Trophoblast cell (in vitro differentiated cells and primary cell): ENCODE measurements around the gene EPN1.

Experiments
- DNase-seq, 2 donors: peaks; one replicate each; pipeline ENCODE4 v3.0.0-alpha.2; 2016
- H2AFZ ChIP-seq: 2 replicates; pipeline ENCODE4 v1.6.1; 2013; ENCODE audit warnings: low read length, moderate library complexity, mild to moderate bottlenecking; ENCODE audit not compliant: insufficient read depth, poor library complexity
- H2AK5ac ChIP-seq: 2 replicates; pipeline ENCODE4 v1.6.1; 2013; ENCODE audit warnings: mild to moderate bottlenecking, low read length
- H2BK120ac ChIP-seq: 2 replicates; pipeline ENCODE4 v1.6.1; 2013; ENCODE audit warnings: low read length, mild to moderate bottlenecking, moderate library complexity; ENCODE audit not compliant: insufficient read depth, poor library complexity
- H2BK12ac ChIP-seq: 2 replicates; pipeline ENCODE4 v1.6.1; 2013; ENCODE audit warnings: mild to moderate bottlenecking, low read length, moderate library complexity
- H2BK5ac ChIP-seq: 2 replicates; pipeline ENCODE4 v1.6.1; 2013; ENCODE audit warnings: low read length, low read depth, moderate library complexity, mild to moderate bottlenecking; ENCODE audit not compliant: poor library complexity
- H3K14ac ChIP-seq: 2 replicates; pipeline ENCODE4 v1.6.1; 2013; ENCODE audit warnings: mild to moderate bottlenecking, low read length
- H3K18ac ChIP-seq: 2 replicates; pipeline ENCODE4 v1.6.1; 2013; ENCODE audit warnings: mild to moderate bottlenecking, low read length
- H3K23ac ChIP-seq: 2 replicates; pipeline ENCODE4 v1.6.1; 2013; ENCODE audit warnings: low read length
- H3K27ac ChIP-seq: 2 replicates; pipeline ENCODE4 v1.5.1; 2013; ENCODE audit warnings: low read depth, mild to moderate bottlenecking, inconsistent platforms, low read length, moderate library complexity
- H3K27me3 ChIP-seq: 2 replicates; pipeline ENCODE4 v1.6.1; 2013; ENCODE audit warnings: inconsistent platforms, mild to moderate bottlenecking, low read length, moderate library complexity; ENCODE audit not compliant: insufficient read depth
- H3K36me3 ChIP-seq, 2 experiments: 1 replicate in 1 of 2; 2 replicates in 1 of 2; pipeline ENCODE4 v1.6.1; 2013; ENCODE audit warnings: low read length in 2 of 2, mild to moderate bottlenecking in 2 of 2, moderate library complexity in 1 of 2; ENCODE audit not compliant: insufficient read depth in 2 of 2, control insufficient read depth in 1 of 2
- H3K4ac ChIP-seq: 2 replicates; pipeline ENCODE4 v1.6.1; 2013; ENCODE audit warnings: low read depth, mild to moderate bottlenecking, low read length, moderate library complexity
- H3K4me1 ChIP-seq, 2 experiments: 1 replicate in 1 of 2; 2 replicates in 1 of 2; pipeline ENCODE4 v1.6.1; 2013; ENCODE audit warnings: low read length in 2 of 2, mild to moderate bottlenecking in 2 of 2, moderate library complexity in 1 of 2; ENCODE audit not compliant: insufficient read depth in 2 of 2, control insufficient read depth in 1 of 2
- H3K4me2 ChIP-seq: 2 replicates; pipeline ENCODE4 v1.6.1; 2013; ENCODE audit warnings: inconsistent platforms, mild to moderate bottlenecking, low read length, moderate library complexity
- H3K4me3 ChIP-seq: 2 replicates; pipeline ENCODE4 v1.5.1; 2013; ENCODE audit warnings: mild to moderate bottlenecking, low read depth, low read length, inconsistent platforms
- H3K79me1 ChIP-seq: one replicate; pipeline ENCODE4 v1.6.1; 2013; ENCODE audit warnings: low read length
- H3K79me2 ChIP-seq: 2 replicates; pipeline ENCODE4 v1.6.1; 2013; ENCODE audit warnings: low read length, mild to moderate bottlenecking; ENCODE audit not compliant: control insufficient read depth, insufficient read depth, poor library complexity
- H3K9ac ChIP-seq: 2 replicates; pipeline ENCODE4 v1.6.1; 2013; ENCODE audit warnings: mild to moderate bottlenecking, low read length
- H3K9me3 ChIP-seq: 2 replicates; pipeline ENCODE4 v1.6.1; 2013; ENCODE audit warnings: low read depth, mild to moderate bottlenecking, control low read depth, inconsistent platforms, low read length; ENCODE audit not compliant: insufficient read depth
- H4K12ac ChIP-seq: 2 replicates; pipeline ENCODE4 v1.6.1; 2013; ENCODE audit warnings: low read depth, mild to moderate bottlenecking, low read length, moderate library complexity
- H4K8ac ChIP-seq: 2 replicates; pipeline ENCODE4 v1.6.1; 2013; ENCODE audit warnings: low read depth, mild to moderate bottlenecking, low read length, moderate library complexity
- H4K91ac ChIP-seq: one replicate; pipeline ENCODE4 v1.6.1; 2013; ENCODE audit warnings: low read depth, mild to moderate bottlenecking, low read length, moderate library complexity
- WGBS: extraction: QIAGEN DNeasy Blood & Tissue Kit; methylation state at CpG from one replicate; pipeline ENCODE4 v1.1.7; 2013; ENCODE audit warnings: missing lambda C conversion rate; ENCODE audit not compliant: insufficient read length, insufficient coverage; ENCODE audit errors: extremely low coverage; 5-methylcytosine and 5-hydroxymethylcytosine counted together

The EPN1 gene

DNA sequence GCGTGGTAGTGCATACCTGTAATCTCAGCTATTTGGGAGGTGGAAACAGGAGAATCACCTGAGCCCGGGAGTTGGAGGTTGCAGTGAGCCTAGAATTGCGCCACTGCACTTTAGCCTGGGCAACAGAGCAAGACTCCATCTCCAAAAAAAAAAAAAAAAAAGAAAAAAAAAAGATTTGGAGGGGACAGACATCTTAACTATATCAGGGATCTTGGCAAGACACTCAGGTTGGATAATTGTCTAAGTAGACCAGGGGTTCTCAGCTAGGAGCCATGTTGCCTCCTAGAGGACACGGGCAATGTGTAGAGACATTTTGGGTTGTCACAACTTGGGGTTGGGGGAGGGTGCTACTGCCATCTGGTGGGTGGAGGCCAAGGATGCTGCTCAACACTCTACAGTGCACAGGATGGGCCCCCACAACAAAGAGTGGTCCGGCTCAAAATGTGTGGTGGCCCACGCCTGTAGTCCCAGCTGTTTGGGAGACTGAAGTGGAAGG lies 36.1 kb upstream of the EPN1 start:
- no peak overlapping the region for H2AK5ac ChIP-seq
- no peak overlapping the region for H3K18ac ChIP-seq
- H2AFZ ChIP-seq, result no peak overlapping the region
- no peak overlapping the region for H4K8ac ChIP-seq
- no peak overlapping the region for H3K4ac ChIP-seq
- WGBS, result no CpG with 5 or more reads among the region's 6 CpGs
- DNase-seq, result peak in 1 of 2 donors; percentile 43
- no peak overlapping the region for H3K4me2 ChIP-seq
- H3K9me3 ChIP-seq, result no peaks in the 10 kb centered on the region
- H2BK5ac ChIP-seq, result no peak overlapping the region
- H3K79me1 ChIP-seq, result peaks cover 25% of the 10 kb centered on the region
- no peak overlapping the region for H2BK12ac ChIP-seq
- H3K4me3 ChIP-seq, result no peak overlapping the region
- H4K91ac ChIP-seq, result no peak overlapping the region
- H3K79me2 ChIP-seq, result peaks cover 25% of the 10 kb centered on the region
- H3K27ac ChIP-seq, result no peak overlapping the region
- peaks cover 24 to 31% of the 10 kb centered on the region in 2 experiments for H3K4me1 ChIP-seq
- peaks cover 4 to 7% of the 10 kb centered on the region in 2 experiments for H3K36me3 ChIP-seq
- no peak overlapping the region for H3K9ac ChIP-seq
- H3K14ac ChIP-seq, result no peak overlapping the region
- H3K23ac ChIP-seq, result no peak overlapping the region
- no peak overlapping the region for H2BK120ac ChIP-seq
- H4K12ac ChIP-seq, result peak overlapping the region; percentile 33
- H3K27me3 ChIP-seq, result no peaks in the 10 kb centered on the region

DNA sequence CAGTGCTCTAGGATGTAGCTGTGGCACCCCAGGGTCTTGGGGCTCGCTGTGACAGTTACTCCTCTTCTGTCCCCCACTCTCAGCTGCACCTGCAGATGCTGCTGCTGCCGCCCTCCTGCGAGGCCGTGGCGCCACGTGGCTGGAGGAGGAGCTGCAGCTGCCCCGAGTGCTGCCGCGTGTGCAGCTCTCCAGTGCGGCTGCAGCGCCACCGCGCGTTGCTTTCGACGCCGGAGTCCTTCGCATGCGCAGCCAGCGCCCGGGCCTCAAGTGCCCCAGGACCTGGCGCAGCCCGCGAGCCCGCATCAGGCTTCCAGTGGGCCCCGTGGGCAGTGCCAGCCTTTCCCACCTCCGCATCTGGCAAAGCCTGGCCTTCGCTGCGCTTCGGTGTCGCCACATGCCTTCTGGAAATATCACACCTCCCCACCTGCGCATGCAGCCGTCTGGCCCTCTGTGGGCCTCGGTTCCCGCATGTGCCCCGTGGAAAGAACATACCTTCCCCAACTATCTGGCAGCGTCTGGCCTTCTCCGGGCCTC lies 34.9 kb upstream of the EPN1 start:
- peak overlapping the region; percentile 91 for H2AK5ac ChIP-seq
- H3K4me1 ChIP-seq, result peaks cover 25 to 33% of the 10 kb centered on the region in 2 experiments
- H3K18ac ChIP-seq, result peak overlapping the region; percentile 79
- H3K9me3 ChIP-seq, result no peaks in the 10 kb centered on the region
- H4K91ac ChIP-seq, result peak overlapping the region; percentile 82
- peak overlapping the region; percentile 73 for H2AFZ ChIP-seq
- H3K9ac ChIP-seq, result peak overlapping the region; percentile 6
- H3K27me3 ChIP-seq, result no peaks in the 10 kb centered on the region
- peaks cover 23% of the 10 kb centered on the region for H3K79me1 ChIP-seq
- H3K23ac ChIP-seq, result no peak overlapping the region
- peak overlapping the region; percentile 85 for H3K14ac ChIP-seq
- peak overlapping the region; percentile 97 for H3K4me2 ChIP-seq
- peak overlapping the region; percentile 4 for H3K4ac ChIP-seq
- H3K4me3 ChIP-seq, result peak overlapping the region; percentile 73
- peak overlapping the region; percentile 85 for H4K12ac ChIP-seq
- peak overlapping the region; percentile 81 for H2BK5ac ChIP-seq
- H2BK12ac ChIP-seq, result no peak overlapping the region
- H2BK120ac ChIP-seq, result no peak overlapping the region
- WGBS, result no CpG with 5 or more reads among the region's 38 CpGs
- peak; percentile 67 to 69 for DNase-seq
- peaks cover 28% of the 10 kb centered on the region for H3K79me2 ChIP-seq
- H3K36me3 ChIP-seq, result peaks cover 11 to 15% of the 10 kb centered on the region in 2 experiments
- peak overlapping the region; percentile 85 for H4K8ac ChIP-seq
- H3K27ac ChIP-seq, result peak overlapping the region; percentile 90

DNA sequence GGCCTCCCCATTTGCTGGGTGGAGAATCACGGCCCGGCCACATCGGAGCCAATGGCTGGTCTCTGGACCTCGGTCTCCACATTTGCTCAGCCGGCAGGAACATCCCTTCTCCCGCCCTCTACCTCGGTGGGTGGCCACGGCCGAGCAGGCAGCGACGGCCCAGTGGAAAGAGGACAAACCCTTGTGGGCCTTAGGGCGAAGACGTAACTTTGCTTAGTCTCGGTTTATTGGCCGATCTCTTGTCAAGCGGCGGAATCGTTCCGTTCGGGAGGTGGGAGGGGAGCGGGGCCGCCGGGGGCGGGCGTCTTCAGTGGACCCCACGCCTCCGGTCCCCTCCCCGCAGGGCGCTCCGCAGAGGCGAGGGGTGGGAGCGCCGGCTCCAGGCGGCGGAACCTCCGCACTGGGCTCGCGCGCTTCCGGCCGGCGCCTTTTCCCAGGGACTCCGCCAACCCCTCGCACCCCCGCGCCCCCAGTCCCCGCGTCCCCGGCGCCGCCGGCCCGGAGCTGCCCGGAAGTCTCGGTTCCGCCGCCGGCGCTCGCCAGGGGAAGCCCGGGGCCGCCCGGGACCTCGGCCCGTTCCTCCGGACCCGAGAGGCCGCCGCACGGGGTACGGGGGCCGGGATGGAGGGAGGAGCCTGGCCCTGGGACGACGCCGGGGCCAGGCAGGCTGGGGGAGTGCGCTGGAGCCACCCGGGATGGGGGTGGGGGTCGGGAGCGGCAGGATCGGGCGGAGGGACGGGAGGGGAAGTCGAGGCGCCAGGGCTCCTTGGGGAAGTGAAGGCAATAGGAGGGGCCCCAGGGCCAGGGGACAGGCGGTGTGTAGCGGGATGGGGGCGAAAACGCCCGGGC lies 34.2 kb upstream of the EPN1 start, which contains the start of gene ZNF580:
Gene ZNF580 (plus strand): TSS at position 426 of the 849 bp plus-strand sequence. CDS start 1,507 bp downstream, outside the sequence.
- Histone ChIP-seq H3K4me3 (peak within 1 kb of the TSS; percentile 73), H4K91ac (peak within 1 kb of the TSS; percentile 90)
- no CpG with 5 or more reads among the region's 89 CpGs for WGBS

DNA sequence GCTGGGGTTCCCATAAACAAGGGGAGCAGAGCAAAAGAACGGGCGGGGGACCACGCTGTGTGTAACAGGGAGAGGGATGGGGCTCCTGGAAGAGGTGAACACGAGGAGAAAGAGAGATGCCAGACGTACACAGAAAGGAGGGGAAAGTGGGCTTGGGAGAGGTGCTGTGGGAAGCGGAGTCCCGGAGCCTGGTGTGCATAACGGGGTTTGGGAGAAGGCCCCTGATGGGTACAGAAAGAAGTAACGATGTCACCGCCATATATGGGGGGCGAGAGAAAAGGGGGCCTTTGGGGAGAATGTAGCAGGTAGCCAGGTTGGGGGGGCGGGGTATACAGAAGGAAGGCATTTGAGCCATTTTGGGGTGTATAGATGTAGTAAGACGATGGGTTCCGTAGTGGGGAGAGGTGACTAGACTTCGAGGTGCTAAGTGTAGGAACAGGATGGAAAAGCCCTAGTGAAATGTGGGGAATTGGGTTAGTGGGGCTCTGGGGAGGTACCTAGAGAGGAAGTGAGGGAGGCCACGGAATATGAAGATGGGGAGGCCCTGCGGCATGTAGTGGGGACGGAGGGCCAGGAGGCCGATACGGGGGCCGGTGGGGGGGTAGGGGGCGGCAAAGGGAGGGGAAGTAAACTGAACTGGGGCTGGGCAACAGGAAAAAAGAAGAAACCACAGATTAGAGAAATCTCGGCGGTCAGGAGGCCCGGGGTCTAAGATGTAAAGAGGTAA lies 33.4 kb upstream of the EPN1 start:
- H3K4me1 ChIP-seq, result peaks cover 18 to 23% of the 10 kb centered on the region in 2 experiments

More for the DNA sequence above, 34.2 kb upstream of the EPN1 start, which contains the start of gene ZNF580:
- Histone ChIP-seq H3K14ac (peak within 1 kb of the TSS; percentile 91), H3K36me3 (peaks cover 16 to 20% of the 10 kb centered on the region in 2 experiments), H3K23ac (no peak within 1 kb of the TSS), H2BK12ac (no peak within 1 kb of the TSS), H4K12ac (peak within 1 kb of the TSS; percentile 91), H3K9me3 (no peaks in the 10 kb centered on the region), H4K8ac (peak within 1 kb of the TSS; percentile 89), H3K79me2 (peaks cover 23% of the 10 kb centered on the region), H2AK5ac (peak within 1 kb of the TSS; percentile 91), H2BK120ac (peak within 1 kb of the TSS; percentile 74), H2BK5ac (peak within 1 kb of the TSS; percentile 81), H3K79me1 (peaks cover 20% of the 10 kb centered on the region), H3K4me1 (peaks cover 21 to 28% of the 10 kb centered on the region in 2 experiments), H3K9ac (peak within 1 kb of the TSS; percentile 77), H2AFZ (peak within 1 kb of the TSS; percentile 73), H3K27me3 (no peaks in the 10 kb centered on the region), H3K18ac (peak within 1 kb of the TSS; percentile 79), H3K27ac (peak within 1 kb of the TSS; percentile 90), H3K4me2 (peak within 1 kb of the TSS; percentile 97), H3K4ac (peak within 1 kb of the TSS; percentile 83)
- DNase-seq, result peak in 1 of 2 donors; percentile 61

More for the DNA sequence above, 33.4 kb upstream of the EPN1 start:
- Histone ChIP-seq H4K8ac (peak overlapping the region; percentile 89), H3K4me2 (peak overlapping the region; percentile 97), H3K4ac (peak overlapping the region; percentile 83), H3K27ac (peak overlapping the region; percentile 90), H3K36me3 (peaks cover 16 to 19% of the 10 kb centered on the region in 2 experiments), H2BK12ac (no peak overlapping the region), H2BK120ac (peak overlapping the region; percentile 74), H3K4me3 (peak overlapping the region; percentile 85), H3K23ac (no peak overlapping the region), H3K14ac (peak overlapping the region; percentile 91), H4K91ac (peak overlapping the region; percentile 90), H3K79me1 (peaks cover 20% of the 10 kb centered on the region), H3K18ac (peak overlapping the region; percentile 50), H3K9ac (peak overlapping the region; percentile 77), H3K27me3 (no peaks in the 10 kb centered on the region), H4K12ac (peak overlapping the region; percentile 91), H3K9me3 (no peaks in the 10 kb centered on the region), H2AK5ac (peak overlapping the region; percentile 45), H3K79me2 (peaks cover 20% of the 10 kb centered on the region), H2AFZ (peak overlapping the region; percentile 50), H2BK5ac (peak overlapping the region; percentile 78)
- no CpG with 5 or more reads among the region's 25 CpGs for WGBS
- DNase-seq, result no peak
